ENCODE measurements around the gene UBAC2. TPM values are rescaled to one million over a fixed set of nuclear protein-coding genes. Genes with fewer than 3 reads are reported as not detected.
A peak's percentile ranks its signal among the peaks of the same experiment; 100 is the strongest.

UBAC2 gene
- total RNA-seq, 1 donor from 2014 or later, result 44.3 TPM

DNA sequence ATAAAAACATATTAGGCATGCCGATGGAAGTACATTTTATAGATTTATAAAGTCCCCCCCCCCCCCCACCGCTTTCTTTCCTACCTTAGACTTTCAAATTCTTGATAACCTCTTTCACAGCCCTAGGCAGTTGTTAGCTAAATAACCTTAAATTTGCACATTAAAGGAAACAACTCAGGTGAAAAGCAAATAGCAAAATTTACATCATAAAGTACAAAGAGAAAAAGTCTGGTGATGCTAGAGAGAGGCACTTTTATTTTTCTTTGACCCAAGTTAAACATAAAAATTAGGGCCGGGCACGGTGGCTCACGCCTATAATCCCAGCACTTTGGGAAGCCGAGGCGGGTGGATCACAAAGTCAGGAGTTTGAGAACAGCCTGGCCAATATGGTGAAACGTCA, 15.0 kb upstream of the UBAC2 start:
- H3K27me3 ChIP-seq (ENCODE audit: low read depth), result peaks cover 5% of the 10 kb centered on the region
- no peak overlapping the region for H3K27ac ChIP-seq (replicated peaks)
- no peaks in the 10 kb centered on the region for H3K36me3 ChIP-seq
- TF ChIP-seq, protein P1, sequence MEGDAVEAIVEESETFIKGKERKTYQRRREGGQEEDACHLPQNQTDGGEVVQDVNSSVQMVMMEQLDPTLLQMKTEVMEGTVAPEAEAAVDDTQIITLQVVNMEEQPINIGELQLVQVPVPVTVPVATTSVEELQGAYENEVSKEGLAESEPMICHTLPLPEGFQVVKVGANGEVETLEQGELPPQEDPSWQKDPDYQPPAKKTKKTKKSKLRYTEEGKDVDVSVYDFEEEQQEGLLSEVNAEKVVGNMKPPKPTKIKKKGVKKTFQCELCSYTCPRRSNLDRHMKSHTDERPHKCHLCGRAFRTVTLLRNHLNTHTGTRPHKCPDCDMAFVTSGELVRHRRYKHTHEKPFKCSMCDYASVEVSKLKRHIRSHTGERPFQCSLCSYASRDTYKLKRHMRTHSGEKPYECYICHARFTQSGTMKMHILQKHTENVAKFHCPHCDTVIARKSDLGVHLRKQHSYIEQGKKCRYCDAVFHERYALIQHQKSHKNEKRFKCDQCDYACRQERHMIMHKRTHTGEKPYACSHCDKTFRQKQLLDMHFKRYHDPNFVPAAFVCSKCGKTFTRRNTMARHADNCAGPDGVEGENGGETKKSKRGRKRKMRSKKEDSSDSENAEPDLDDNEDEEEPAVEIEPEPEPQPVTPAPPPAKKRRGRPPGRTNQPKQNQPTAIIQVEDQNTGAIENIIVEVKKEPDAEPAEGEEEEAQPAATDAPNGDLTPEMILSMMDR (IDR thresholded peaks at IDR 0.05; ENCODE audit: borderline replicate concordance), result no peak
- no peak overlapping the region for H3K4me3 ChIP-seq
- H3K9me3 ChIP-seq (replicated peaks), result peaks cover 18% of the 10 kb centered on the region
- DNase-seq, result no peak
- H3K4me1 ChIP-seq, result no peaks in the 10 kb centered on the region
- intact Hi-C loops (cut with micrococcal nuclease), result no loop called here

DNA sequence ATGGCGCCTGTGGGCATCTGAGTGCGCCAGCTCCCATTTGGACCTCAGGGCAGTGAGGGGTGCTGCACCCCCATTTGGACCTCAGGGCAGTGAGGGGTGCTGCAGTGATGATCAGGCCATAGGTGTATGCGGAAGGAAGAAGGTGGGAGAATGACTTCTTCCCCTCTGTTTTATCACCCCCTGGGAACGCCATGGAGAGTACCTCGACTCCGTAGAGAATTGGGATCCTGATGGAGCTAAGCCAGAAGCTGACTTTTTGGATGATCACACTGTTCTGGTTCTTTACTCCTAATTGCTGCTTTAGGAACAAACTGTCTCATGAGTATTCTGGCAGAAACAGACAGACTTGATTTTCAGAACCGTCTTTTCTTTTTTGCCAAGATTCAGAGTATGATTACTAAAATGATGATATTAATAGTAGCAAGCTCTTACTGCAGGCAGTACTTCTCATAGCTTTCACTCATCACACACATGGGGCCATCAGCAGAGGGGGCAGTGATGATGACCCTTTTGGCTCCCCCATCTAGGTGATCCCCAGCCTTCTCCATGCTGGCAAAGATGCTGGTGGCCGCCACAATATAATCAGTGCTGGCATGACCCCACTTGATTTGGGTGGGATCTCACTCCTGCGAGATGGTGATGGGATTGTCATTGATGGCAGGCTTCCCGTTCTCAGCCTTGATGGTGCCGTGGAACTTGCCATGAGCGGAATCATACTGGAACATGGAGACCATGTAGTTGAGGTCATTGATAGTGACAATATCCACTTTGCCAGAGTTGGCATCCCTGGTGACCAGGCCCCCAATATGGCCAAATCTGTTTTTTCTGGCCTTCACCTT, 10.3 kb upstream of the UBAC2 start:
- H3K4me1 ChIP-seq, result no peaks in the 10 kb centered on the region
- intact Hi-C loops (cut with micrococcal nuclease), result no loop called here
- no peaks in the 10 kb centered on the region for H3K9me3 ChIP-seq (replicated peaks)
- H3K27me3 ChIP-seq (ENCODE audit: low read depth), result peaks cover 5% of the 10 kb centered on the region
- H3K27ac ChIP-seq (replicated peaks), result peak overlapping the region; percentile 30
- H3K36me3 ChIP-seq, result no peaks in the 10 kb centered on the region
- no peak for DNase-seq
- no peak overlapping the region for H3K4me3 ChIP-seq
- TF ChIP-seq, protein P1 (IDR thresholded peaks at IDR 0.05; ENCODE audit: borderline replicate concordance), result no peak

DNA sequence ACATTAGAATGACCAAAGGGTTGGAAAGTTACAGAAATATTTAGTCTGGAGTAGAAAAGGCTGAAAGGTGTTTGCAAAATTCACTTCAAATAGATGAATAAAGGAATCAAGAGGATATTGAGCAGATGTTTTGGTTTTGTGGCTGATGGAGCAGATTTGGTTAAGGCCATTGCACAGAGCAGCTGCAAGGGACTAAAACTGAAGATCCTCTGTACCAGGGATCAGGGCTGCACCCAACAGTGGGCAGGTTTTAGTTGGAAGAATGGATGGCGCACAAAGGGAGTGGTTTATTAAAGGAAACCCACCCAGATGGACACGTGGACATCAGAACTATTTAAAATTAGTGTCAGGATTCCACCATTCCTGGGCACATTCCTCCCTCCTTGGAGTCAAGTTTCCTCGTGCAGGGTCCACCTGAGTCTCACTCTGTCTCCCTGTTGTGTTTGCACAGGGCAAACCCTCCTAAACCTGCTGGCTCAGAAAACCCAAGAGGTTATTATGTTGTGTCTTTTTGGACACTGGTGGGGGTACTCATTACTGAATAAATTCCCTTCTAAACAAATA, 9.2 kb upstream of the UBAC2 start:
- TF ChIP-seq, protein P1 (IDR thresholded peaks at IDR 0.05; ENCODE audit: borderline replicate concordance), result no peak
- no peaks in the 10 kb centered on the region for H3K36me3 ChIP-seq
- H3K4me3 ChIP-seq, result no peak overlapping the region
- no peak for DNase-seq
- peaks cover 5% of the 10 kb centered on the region for H3K27me3 ChIP-seq (ENCODE audit: low read depth)
- no peak overlapping the region for H3K27ac ChIP-seq (replicated peaks)
- intact Hi-C loops (cut with micrococcal nuclease), result no loop called here
- H3K4me1 ChIP-seq, result no peaks in the 10 kb centered on the region
- H3K9me3 ChIP-seq (replicated peaks), result no peaks in the 10 kb centered on the region

DNA sequence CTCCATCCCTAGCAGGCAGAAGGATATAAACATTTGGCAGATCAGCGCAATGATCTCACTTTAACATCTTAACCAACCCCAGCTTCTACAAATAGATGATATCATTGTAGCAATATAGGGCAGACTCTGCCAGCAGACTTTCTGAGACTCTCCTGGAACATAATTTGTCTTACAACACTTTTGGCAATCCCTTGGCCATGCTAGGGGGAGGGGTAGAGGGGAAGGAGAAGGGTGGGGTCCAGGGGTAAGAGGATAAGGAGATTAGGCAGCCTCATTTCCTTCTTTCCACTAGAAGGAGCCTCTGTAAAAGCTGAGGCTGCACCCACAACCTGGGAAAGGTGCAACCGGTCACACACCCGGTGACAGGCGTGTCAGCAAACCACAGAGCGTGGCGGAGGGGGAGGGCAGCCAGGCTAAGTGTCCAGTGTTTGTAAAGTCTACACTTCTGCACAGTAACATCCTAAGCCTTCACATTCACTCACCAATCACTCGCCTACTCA, 8.7 kb upstream of the UBAC2 start:
- intact Hi-C loops (cut with micrococcal nuclease), result no loop called here
- Histone ChIP-seq H3K4me1 (no peaks in the 10 kb centered on the region), H3K36me3 (no peaks in the 10 kb centered on the region), H3K4me3 (no peak overlapping the region), H3K9me3 (replicated peaks) (no peaks in the 10 kb centered on the region), H3K27me3 (ENCODE audit: low read depth) (peaks cover 5% of the 10 kb centered on the region), H3K27ac (replicated peaks) (no peak overlapping the region)
- DNase-seq, result no peak
- TF ChIP-seq, protein P1 (IDR thresholded peaks at IDR 0.05; ENCODE audit: borderline replicate concordance), result no peak

DNA sequence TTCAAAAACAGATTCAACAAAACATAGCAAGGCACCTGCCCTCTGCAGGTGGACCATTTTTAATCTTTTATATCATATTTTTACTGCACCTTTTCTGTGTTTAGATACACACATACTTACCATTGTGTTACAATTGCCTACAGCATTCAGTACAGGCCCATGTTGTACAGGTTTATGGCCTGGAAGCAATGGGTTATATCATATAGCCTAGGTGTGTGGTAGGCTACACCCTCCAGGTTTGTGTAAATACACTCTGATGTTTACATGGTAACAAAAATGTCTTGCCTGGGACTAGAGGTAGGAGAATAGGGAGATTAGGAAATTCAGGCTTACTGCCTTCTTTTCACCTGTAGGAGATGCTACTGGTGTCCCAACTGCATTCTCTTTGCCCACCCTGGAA, 8.2 kb upstream of the UBAC2 start:
- intact Hi-C loops (cut with micrococcal nuclease), result no loop called here
- DNase-seq, result no peak
- no peak overlapping the region for H3K27ac ChIP-seq (replicated peaks)
- peaks cover 5% of the 10 kb centered on the region for H3K27me3 ChIP-seq (ENCODE audit: low read depth)
- no peaks in the 10 kb centered on the region for H3K4me1 ChIP-seq
- H3K9me3 ChIP-seq (replicated peaks), result no peaks in the 10 kb centered on the region
- no peaks in the 10 kb centered on the region for H3K36me3 ChIP-seq
- TF ChIP-seq, protein P1 (IDR thresholded peaks at IDR 0.05; ENCODE audit: borderline replicate concordance), result no peak
- no peak overlapping the region for H3K4me3 ChIP-seq

Data from left ventricle myocardium inferior (tissue), 1 donor.